ENCODE measurements around the gene FN3KRP. TPM values are rescaled to one million over a fixed set of nuclear protein-coding genes. Genes with fewer than 3 reads are reported as not detected.

FN3KRP gene
- total and polyA plus RNA-seq, 2 of the 13 experiments (the other 11 are each of a cell fraction or from before 2014, with no cell fraction given), result 22.4 to 28.2 TPM

DNA sequence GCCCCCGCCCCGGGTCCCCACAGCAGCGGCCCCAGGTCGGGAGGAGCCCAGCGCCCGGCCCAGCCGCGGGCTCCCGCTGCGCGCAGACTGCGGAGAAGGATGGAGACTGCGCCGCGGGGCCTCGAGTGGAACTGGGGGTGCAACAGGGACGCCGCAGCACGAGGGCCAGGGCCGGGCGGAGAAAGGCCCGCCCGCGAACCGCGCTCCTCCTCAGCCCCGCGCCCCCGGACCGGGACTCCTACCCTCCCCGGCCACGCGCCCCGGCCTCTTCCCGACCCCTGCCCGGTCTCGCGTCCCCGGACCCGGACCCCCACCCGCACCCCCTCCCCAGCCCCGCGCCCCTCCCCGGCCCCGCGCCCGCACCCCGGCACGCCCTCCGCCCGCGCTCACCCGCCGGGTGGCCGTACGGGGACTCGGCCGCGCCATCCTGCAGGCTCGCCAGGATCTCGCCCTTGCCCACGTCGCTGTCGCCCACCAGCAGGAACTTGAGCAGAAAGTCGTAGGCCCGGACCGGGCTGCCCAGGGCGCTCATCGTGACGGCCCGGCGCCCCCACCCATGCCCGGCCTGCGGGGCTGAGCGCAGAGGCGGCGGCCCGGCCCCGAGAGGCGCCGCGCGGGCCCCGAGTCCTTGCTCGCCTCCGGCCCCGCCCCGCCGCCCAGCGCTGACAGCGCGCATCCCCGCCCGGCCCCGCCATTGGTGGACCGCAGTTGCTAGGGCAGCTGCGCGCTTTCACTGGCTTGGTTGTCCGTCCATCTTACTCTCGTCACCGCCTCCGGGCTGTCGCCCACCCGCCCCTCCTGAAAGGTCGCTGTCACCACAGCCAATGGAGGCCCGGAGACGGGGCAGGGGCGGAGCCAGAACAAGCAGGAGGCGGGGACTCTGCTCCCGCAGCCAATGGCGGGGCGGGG lies 18.2 kb upstream of the FN3KRP start, which contains the start of gene RAB40B (continued):
- TF ChIP-seq ZNF878 (CRISPR knock-in tag; IDR thresholded peaks at IDR 0.05) (no peak), ZNF235 (CRISPR knock-in tag; IDR thresholded peaks at IDR 0.05; ENCODE audit: borderline replicate concordance) (no peak), ZNF558 (CRISPR knock-in tag; IDR thresholded peaks at IDR 0.05; ENCODE audit: borderline replicate concordance) (peak; percentile 48; the same call in 1 of the 2 replicates), ZNF598 (CRISPR knock-in tag; IDR thresholded peaks at IDR 0.05; ENCODE audit: borderline replicate concordance) (no peak), RXRA (CRISPR knock-in tag; IDR thresholded peaks at IDR 0.05) (0 out of 2 replicates have a peak, but pooled peaks have one; percentile 9), ZNF234 (CRISPR knock-in tag; conservative IDR thresholded peaks at IDR 0.05) (0 out of 2 replicates have a peak, but pooled peaks have one; percentile 60), CC2D1A (CRISPR knock-in tag; IDR thresholded peaks at IDR 0.05) (no peak), ZNF510 (CRISPR knock-in tag; IDR thresholded peaks at IDR 0.05; ENCODE audit: low read depth) (no peak), SOX6 (IDR thresholded peaks at IDR 0.05) (no peak), SOX6 (CRISPR knock-in tag; IDR thresholded peaks at IDR 0.05) (no peak), LBX2 (CRISPR knock-in tag; IDR thresholded peaks at IDR 0.05; ENCODE audit: borderline replicate concordance) (no peak), RBM39 (IDR thresholded peaks at IDR 0.05; ENCODE audit: low read depth, low read length, poor library complexity, severe bottlenecking) (peak; percentile 30), ZNF777 (CRISPR knock-in tag; IDR thresholded peaks at IDR 0.05) (peak; percentile 18; the same call in 1 of the 2 replicates), PHF5A (CRISPR knock-in tag; IDR thresholded peaks at IDR 0.05; ENCODE audit: low read depth, unreplicated experiment) (no peak), ERF (CRISPR knock-in tag; IDR thresholded peaks at IDR 0.05) (no peak), GMEB1 (CRISPR knock-in tag; IDR thresholded peaks at IDR 0.05; ENCODE audit: borderline replicate concordance) (peak; percentile 51; the same call in 1 of the 2 replicates), HOXA3 (CRISPR knock-in tag; IDR thresholded peaks at IDR 0.05) (peak; percentile 9; the same call in 1 of the 2 replicates), ZNF569 (CRISPR knock-in tag; IDR thresholded peaks at IDR 0.05; ENCODE audit: borderline replicate concordance) (no peak), ZNF619 (CRISPR knock-in tag; IDR thresholded peaks at IDR 0.05) (no peak), KLF15 (CRISPR knock-in tag; IDR thresholded peaks at IDR 0.05; ENCODE audit: borderline replicate concordance) (no peak)
- TF ChIP-seq, protein P1, sequence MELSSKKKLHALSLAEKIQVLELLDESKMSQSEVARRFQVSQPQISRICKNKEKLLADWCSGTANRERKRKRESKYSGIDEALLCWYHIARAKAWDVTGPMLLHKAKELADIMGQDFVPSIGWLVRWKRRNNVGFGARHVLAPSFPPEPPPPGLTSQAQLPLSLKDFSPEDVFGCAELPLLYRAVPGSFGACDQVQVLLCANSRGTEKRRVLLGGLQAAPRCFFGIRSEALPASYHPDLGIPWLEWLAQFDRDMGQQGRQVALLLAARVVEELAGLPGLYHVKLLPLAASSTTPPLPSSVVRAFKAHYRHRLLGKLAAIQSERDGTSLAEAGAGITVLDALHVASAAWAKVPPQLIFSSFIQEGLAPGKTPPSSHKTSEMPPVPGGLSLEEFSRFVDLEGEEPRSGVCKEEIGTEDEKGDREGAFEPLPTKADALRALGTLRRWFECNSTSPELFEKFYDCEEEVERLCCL (CRISPR knock-in tag; IDR thresholded peaks at IDR 0.05; ENCODE audit: borderline replicate concordance), result no peak
- TF ChIP-seq, protein P2, sequence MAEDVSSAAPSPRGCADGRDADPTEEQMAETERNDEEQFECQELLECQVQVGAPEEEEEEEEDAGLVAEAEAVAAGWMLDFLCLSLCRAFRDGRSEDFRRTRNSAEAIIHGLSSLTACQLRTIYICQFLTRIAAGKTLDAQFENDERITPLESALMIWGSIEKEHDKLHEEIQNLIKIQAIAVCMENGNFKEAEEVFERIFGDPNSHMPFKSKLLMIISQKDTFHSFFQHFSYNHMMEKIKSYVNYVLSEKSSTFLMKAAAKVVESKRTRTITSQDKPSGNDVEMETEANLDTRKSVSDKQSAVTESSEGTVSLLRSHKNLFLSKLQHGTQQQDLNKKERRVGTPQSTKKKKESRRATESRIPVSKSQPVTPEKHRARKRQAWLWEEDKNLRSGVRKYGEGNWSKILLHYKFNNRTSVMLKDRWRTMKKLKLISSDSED (CRISPR knock-in tag; IDR thresholded peaks at IDR 0.05), result no peak
